Measurements from ENCODE around the gene DNAH8.

- TF ChIP-seq CTCF (IDR thresholded peaks at IDR 0.05 in 2 of 3, conservative IDR thresholded peaks at IDR 0.05 in 1 of 3; ENCODE audit: borderline replicate concordance in 1 of 3, insufficient read depth in 1 of 3, low read depth in 2 of 3, low read length in 2 of 3) = no peak
- no peak for TF ChIP-seq POLR2A (IDR thresholded peaks at IDR 0.05; ENCODE audit: borderline replicate concordance, extremely low read depth, insufficient read depth, insufficient read length)
- no peak for TF ChIP-seq EGR1 (IDR thresholded peaks at IDR 0.05; ENCODE audit: low read depth)
- TF ChIP-seq SP1 (IDR thresholded peaks at IDR 0.05; ENCODE audit: low read depth) = no peak
- TF ChIP-seq POLR2AphosphoS5 (IDR thresholded peaks at IDR 0.05; ENCODE audit: low read depth, low read length) = no peak
- TF ChIP-seq ZNF274 (IDR thresholded peaks at IDR 0.05; ENCODE audit: low read depth, low read length) = no peak
- TF ChIP-seq, protein P1, sequence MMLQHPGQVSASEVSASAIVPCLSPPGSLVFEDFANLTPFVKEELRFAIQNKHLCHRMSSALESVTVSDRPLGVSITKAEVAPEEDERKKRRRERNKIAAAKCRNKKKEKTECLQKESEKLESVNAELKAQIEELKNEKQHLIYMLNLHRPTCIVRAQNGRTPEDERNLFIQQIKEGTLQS (IDR thresholded peaks at IDR 0.05) = no peak
- TF ChIP-seq YY1 (IDR thresholded peaks at IDR 0.05; ENCODE audit: extremely low read depth, insufficient replicate concordance, low read depth, low read length) = no peak
- TF ChIP-seq SRF (IDR thresholded peaks at IDR 0.05; ENCODE audit: low read depth) = no peak
- TF ChIP-seq CEBPB (IDR thresholded peaks at IDR 0.05; ENCODE audit: low read depth) = no peak
- TF ChIP-seq, protein P2, sequence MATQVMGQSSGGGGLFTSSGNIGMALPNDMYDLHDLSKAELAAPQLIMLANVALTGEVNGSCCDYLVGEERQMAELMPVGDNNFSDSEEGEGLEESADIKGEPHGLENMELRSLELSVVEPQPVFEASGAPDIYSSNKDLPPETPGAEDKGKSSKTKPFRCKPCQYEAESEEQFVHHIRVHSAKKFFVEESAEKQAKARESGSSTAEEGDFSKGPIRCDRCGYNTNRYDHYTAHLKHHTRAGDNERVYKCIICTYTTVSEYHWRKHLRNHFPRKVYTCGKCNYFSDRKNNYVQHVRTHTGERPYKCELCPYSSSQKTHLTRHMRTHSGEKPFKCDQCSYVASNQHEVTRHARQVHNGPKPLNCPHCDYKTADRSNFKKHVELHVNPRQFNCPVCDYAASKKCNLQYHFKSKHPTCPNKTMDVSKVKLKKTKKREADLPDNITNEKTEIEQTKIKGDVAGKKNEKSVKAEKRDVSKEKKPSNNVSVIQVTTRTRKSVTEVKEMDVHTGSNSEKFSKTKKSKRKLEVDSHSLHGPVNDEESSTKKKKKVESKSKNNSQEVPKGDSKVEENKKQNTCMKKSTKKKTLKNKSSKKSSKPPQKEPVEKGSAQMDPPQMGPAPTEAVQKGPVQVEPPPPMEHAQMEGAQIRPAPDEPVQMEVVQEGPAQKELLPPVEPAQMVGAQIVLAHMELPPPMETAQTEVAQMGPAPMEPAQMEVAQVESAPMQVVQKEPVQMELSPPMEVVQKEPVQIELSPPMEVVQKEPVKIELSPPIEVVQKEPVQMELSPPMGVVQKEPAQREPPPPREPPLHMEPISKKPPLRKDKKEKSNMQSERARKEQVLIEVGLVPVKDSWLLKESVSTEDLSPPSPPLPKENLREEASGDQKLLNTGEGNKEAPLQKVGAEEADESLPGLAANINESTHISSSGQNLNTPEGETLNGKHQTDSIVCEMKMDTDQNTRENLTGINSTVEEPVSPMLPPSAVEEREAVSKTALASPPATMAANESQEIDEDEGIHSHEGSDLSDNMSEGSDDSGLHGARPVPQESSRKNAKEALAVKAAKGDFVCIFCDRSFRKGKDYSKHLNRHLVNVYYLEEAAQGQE (IDR thresholded peaks at IDR 0.05; ENCODE audit: low read depth) = no peak
- TF ChIP-seq ELF1 (IDR thresholded peaks at IDR 0.05; ENCODE audit: borderline replicate concordance, low read depth) = no peak
- no peak for TF ChIP-seq JUND (IDR thresholded peaks at IDR 0.05)
These were observed 69.6 kb downstream of the DNAH8 start for GRCh38 chr6:38784506-38785235.
